ENCODE measurements around the gene LPCAT3. TPM values are rescaled to one million over a fixed set of nuclear protein-coding genes. Genes with fewer than 3 reads are reported as not detected.
"Not testable (repeated sequence)": the region's sequence is repeated elsewhere in the genome, so short reads cannot be mapped to it uniquely, and the experiment has no call there.

LPCAT3 gene
- total and polyA plus RNA-seq, 4 donors, result 41.9 to 96.5 (median 77.0) TPM

DNA sequence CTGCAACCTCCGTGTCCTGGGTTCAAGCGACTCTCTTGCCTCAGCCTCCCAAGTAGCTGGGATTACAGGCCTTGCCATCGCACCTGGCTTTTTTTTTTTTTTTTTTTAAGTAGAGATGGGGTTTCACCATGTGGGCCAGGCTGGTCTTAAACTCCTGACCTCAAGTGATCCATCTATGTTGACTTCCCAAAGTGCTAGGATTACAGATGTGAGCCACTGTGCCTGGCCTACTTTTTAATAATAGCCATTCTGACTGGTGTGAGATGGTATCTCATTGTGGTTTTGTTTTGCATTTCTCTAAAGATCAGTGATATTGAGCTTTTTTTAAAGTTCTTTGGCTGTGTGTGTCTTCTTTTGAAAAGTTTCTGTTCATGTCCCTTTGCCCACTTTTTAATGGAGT lies 31.7 kb upstream of the LPCAT3 start:
- H3K4me1 ChIP-seq (ENCODE audit: control insufficient read depth in 4 of 4, insufficient read depth in 4 of 4, low read length in 3 of 4); H3K9me3 ChIP-seq (ENCODE audit: control insufficient read depth in 4 of 4, low read length in 3 of 4); H3K4me3 ChIP-seq (ENCODE audit: low read depth in 1 of 3, low read length in 3 of 3); H3K36me3 ChIP-seq (ENCODE audit: control insufficient read depth in 4 of 4, insufficient read depth in 3 of 4, low read depth in 1 of 4, low read length in 3 of 4); H3K9ac ChIP-seq (ENCODE audit: low read depth in 1 of 2, low read length in 2 of 2); H3K27me3 ChIP-seq (ENCODE audit: control insufficient read depth in 4 of 4, insufficient read depth in 4 of 4, low read length in 3 of 4); DNase-seq (ENCODE audit: low spot score); H3K27ac ChIP-seq (ENCODE audit: low read depth in 1 of 2, low read length in 2 of 2): not testable (repeated sequence)
- WGBS, result 96% methylated on average over 3 of the region's 3 CpGs

DNA sequence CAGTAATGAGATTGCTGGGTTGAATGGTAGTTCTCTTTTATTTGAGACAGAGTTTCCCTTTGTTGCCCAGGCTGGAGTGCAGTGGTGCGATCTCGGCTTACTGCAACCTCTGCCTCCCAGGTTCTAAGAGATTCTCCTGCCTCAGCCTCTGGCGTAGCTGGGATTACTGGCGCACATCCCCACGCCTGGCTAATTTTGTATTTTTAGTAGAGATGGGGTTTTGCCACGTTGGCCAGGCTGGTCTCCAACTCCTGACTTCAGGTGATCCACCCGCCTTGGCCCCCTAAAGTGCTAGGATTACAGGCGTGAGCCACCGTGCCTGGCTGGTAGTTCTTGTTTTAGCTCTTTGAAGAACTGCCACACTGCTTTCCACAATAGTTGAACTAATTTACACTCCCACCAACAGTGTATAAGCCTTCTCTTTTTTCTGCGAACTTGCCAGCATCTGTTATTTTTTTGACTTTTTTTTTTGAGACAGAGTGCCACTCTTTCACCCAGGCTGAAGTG lies 31.2 kb upstream of the LPCAT3 start:
- not testable (repeated sequence) for DNase-seq (ENCODE audit: low spot score); H3K27ac ChIP-seq (ENCODE audit: low read depth in 1 of 2, low read length in 2 of 2); H3K4me3 ChIP-seq (ENCODE audit: low read depth in 1 of 3, low read length in 3 of 3); H3K4me1 ChIP-seq (ENCODE audit: control insufficient read depth in 4 of 4, insufficient read depth in 4 of 4, low read length in 3 of 4); H3K9me3 ChIP-seq (ENCODE audit: control insufficient read depth in 4 of 4, low read length in 3 of 4); H3K36me3 ChIP-seq (ENCODE audit: control insufficient read depth in 4 of 4, insufficient read depth in 3 of 4, low read depth in 1 of 4, low read length in 3 of 4); H3K9ac ChIP-seq (ENCODE audit: low read depth in 1 of 2, low read length in 2 of 2); H3K27me3 ChIP-seq (ENCODE audit: control insufficient read depth in 4 of 4, insufficient read depth in 4 of 4, low read length in 3 of 4)
- 96% methylated on average over 10 of the region's 10 CpGs for WGBS

DNA sequence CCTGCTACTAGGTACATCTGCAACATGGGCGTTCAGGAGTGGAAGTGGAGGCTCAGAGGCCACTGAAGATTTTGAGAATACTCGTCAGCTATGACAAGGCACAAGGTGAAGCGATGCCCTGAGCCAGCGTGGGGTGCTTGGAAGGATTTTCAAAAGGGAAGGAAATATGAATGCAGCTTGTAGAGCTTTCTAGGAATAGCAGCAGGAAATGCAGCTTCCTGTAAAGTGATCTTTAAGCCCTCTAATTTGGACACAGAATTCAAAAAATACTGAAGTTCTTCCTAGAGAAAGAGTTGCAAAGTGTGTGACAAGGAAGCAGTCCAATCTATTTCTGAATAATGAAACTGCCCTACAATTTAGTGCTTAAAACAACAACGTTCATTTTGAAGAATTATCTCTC lies 29.0 kb upstream of the LPCAT3 start:
- 69% methylated on average over 5 of the region's 5 CpGs for WGBS
- Histone ChIP-seq H3K27ac (ENCODE audit: low read depth in 1 of 2, low read length in 2 of 2) (no peak overlapping the region), H3K9ac (ENCODE audit: low read depth in 1 of 2, low read length in 2 of 2) (no peak overlapping the region), H3K36me3 (ENCODE audit: control insufficient read depth in 4 of 4, insufficient read depth in 3 of 4, low read depth in 1 of 4, low read length in 3 of 4) (no peaks in the 10 kb centered on the region), H3K27me3 (ENCODE audit: control insufficient read depth in 4 of 4, insufficient read depth in 4 of 4, low read length in 3 of 4) (no peaks in the 10 kb centered on the region), H3K4me3 (ENCODE audit: low read depth in 1 of 3, low read length in 3 of 3) (no peak overlapping the region), H3K4me1 (ENCODE audit: control insufficient read depth in 4 of 4, insufficient read depth in 4 of 4, low read length in 3 of 4) (no peaks in the 10 kb centered on the region), H3K9me3 (ENCODE audit: control insufficient read depth in 4 of 4, low read length in 3 of 4) (no peaks in the 10 kb centered on the region)
- no peak for DNase-seq (ENCODE audit: low spot score)
- TF ChIP-seq FOXA1 (IDR thresholded peaks at IDR 0.05) (no peak), NR2F2 (IDR thresholded peaks at IDR 0.05) (peak; percentile 44), HNF4G (IDR thresholded peaks at IDR 0.05) (no peak)

DNA sequence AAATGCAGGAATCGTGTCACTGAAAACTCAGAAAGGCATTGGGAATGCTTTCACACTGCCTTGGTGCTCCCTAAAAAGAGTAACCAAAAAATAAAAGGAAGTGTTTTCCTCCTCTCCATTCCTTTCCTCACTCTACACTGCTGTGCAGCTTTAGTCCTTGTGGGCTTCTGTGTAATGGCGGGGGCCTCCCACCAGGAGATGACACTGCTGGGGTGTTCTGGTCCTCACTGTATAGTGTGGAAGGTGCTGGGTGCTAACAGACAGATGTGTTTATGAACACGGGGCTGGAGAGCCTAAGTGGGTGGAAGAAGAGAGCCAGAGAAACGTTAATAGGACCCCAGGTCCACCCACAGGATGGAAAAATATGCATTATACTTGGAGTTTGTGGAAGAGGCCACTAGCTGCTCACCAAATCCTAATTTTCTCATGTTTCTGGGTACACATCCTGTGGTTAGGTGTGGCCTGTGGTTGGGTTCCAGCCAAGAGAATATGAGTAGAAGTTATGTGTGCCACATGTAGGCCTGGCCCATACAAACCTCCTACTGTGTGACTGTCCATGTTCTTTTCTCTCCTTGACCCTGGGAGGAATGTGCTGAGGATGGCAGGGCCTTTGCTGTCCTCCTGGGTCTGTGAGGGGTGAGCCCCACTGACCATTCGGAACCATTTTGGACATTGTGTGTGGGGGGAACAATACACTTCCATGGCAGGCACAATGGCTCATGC lies 28.3 kb upstream of the LPCAT3 start:
- no peak for DNase-seq (ENCODE audit: low spot score)
- Histone ChIP-seq H3K9me3 (ENCODE audit: control insufficient read depth in 4 of 4, low read length in 3 of 4) (no peaks in the 10 kb centered on the region), H3K4me1 (ENCODE audit: control insufficient read depth in 4 of 4, insufficient read depth in 4 of 4, low read length in 3 of 4) (no peaks in the 10 kb centered on the region), H3K27me3 (ENCODE audit: control insufficient read depth in 4 of 4, insufficient read depth in 4 of 4, low read length in 3 of 4) (no peaks in the 10 kb centered on the region), H3K9ac (ENCODE audit: low read depth in 1 of 2, low read length in 2 of 2) (no peak overlapping the region), H3K4me3 (ENCODE audit: low read depth in 1 of 3, low read length in 3 of 3) (no peak overlapping the region), H3K27ac (ENCODE audit: low read depth in 1 of 2, low read length in 2 of 2) (no peak overlapping the region), H3K36me3 (ENCODE audit: control insufficient read depth in 4 of 4, insufficient read depth in 3 of 4, low read depth in 1 of 4, low read length in 3 of 4) (no peaks in the 10 kb centered on the region)
- TF ChIP-seq, protein P1, sequence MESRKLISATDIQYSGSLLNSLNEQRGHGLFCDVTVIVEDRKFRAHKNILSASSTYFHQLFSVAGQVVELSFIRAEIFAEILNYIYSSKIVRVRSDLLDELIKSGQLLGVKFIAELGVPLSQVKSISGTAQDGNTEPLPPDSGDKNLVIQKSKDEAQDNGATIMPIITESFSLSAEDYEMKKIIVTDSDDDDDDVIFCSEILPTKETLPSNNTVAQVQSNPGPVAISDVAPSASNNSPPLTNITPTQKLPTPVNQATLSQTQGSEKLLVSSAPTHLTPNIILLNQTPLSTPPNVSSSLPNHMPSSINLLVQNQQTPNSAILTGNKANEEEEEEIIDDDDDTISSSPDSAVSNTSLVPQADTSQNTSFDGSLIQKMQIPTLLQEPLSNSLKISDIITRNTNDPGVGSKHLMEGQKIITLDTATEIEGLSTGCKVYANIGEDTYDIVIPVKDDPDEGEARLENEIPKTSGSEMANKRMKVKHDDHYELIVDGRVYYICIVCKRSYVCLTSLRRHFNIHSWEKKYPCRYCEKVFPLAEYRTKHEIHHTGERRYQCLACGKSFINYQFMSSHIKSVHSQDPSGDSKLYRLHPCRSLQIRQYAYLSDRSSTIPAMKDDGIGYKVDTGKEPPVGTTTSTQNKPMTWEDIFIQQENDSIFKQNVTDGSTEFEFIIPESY (IDR thresholded peaks at IDR 0.05), result no peak
- TF ChIP-seq YY1 (IDR thresholded peaks at IDR 0.05) (no peak), HNF4A (conservative IDR thresholded peaks at IDR 0.05) (no peak)
- TF ChIP-seq, protein P2, sequence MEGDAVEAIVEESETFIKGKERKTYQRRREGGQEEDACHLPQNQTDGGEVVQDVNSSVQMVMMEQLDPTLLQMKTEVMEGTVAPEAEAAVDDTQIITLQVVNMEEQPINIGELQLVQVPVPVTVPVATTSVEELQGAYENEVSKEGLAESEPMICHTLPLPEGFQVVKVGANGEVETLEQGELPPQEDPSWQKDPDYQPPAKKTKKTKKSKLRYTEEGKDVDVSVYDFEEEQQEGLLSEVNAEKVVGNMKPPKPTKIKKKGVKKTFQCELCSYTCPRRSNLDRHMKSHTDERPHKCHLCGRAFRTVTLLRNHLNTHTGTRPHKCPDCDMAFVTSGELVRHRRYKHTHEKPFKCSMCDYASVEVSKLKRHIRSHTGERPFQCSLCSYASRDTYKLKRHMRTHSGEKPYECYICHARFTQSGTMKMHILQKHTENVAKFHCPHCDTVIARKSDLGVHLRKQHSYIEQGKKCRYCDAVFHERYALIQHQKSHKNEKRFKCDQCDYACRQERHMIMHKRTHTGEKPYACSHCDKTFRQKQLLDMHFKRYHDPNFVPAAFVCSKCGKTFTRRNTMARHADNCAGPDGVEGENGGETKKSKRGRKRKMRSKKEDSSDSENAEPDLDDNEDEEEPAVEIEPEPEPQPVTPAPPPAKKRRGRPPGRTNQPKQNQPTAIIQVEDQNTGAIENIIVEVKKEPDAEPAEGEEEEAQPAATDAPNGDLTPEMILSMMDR (IDR thresholded peaks at IDR 0.05; ENCODE audit: low read depth, low read length, missing input control), result no peak
- TF ChIP-seq, protein P3, sequence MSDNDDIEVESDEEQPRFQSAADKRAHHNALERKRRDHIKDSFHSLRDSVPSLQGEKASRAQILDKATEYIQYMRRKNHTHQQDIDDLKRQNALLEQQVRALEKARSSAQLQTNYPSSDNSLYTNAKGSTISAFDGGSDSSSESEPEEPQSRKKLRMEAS (IDR thresholded peaks at IDR 0.05), result no peak
- WGBS, result 94% methylated on average over 5 of the region's 5 CpGs

Measured in liver (tissue), 9 donors.